Ectodermal cell (in vitro differentiated cells): Measurements from ENCODE around the gene ERO1A. TPM values are rescaled to one million over a fixed set of nuclear protein-coding genes. Genes with fewer than 3 reads are reported as not detected.
A peak's percentile ranks its signal among the peaks of the same experiment; 100 is the strongest.
"Not testable (repeated sequence)": the region's sequence is repeated elsewhere in the genome, so short reads cannot be mapped to it uniquely, and the experiment has no call there.

Source experiments
- H3K27ac ChIP-seq: 2 replicates; pipeline ENCODE4 v1.7.0; 2013; ENCODE audit warnings: mild to moderate bottlenecking, low read depth, low read length; ENCODE audit not compliant: insufficient read depth, poor library complexity, severe bottlenecking
- H3K27me3 ChIP-seq: 2 replicates; pipeline ENCODE4 v1.7.0; 2013; ENCODE audit warnings: mild to moderate bottlenecking, low read length; ENCODE audit not compliant: insufficient read depth, control insufficient read depth, poor library complexity, severe bottlenecking
- H3K36me3 ChIP-seq: one replicate; pipeline ENCODE4 v1.7.0; 2013; ENCODE audit warnings: low read length; ENCODE audit not compliant: control insufficient read depth, insufficient read depth
- H3K4me1 ChIP-seq: one replicate; pipeline ENCODE4 v1.7.0; 2013; ENCODE audit warnings: low read length; ENCODE audit not compliant: control insufficient read depth, insufficient read depth
- H3K4me3 ChIP-seq: 2 replicates; pipeline ENCODE4 v1.7.0; 2013; ENCODE audit warnings: low read depth, low read length, control low read depth; ENCODE audit not compliant: insufficient read depth
- H3K9me3 ChIP-seq: 2 replicates; pipeline ENCODE4 v1.7.0; 2013; ENCODE audit warnings: mild to moderate bottlenecking, low read length, moderate library complexity; ENCODE audit not compliant: control insufficient read depth
- WGBS, 2 experiments: methylation state at CpG; one replicate each; pipeline ENCODE4 v1.1.7; 2013; ENCODE audit warnings: missing lambda C conversion rate in 2 of 2; 5-methylcytosine and 5-hydroxymethylcytosine counted together
- polyA plus RNA-seq, 4 experiments: library from polyadenylated mRNA; stranded (reverse); fragments of 50-300 nt; gene quantifications; one replicate each; pipeline ENCODE4 v1.2.3, GENCODE V29; 2013

Gene ERO1A
- polyA plus RNA-seq (2013, experiment 1 of 4), result 24.5 TPM
- 21.0 TPM for polyA plus RNA-seq (2013, experiment 2 of 4)
- 15.5 TPM for polyA plus RNA-seq (2013, experiment 3 of 4)
- polyA plus RNA-seq (2013, experiment 4 of 4), result 16.9 TPM

GRCh38 chr14:52695481-52696091 lies at the start of gene ERO1A:
Gene ERO1A (minus strand): TSS chr14:52695558. CDS start chr14:52695481, 77 bp downstream.
- Histone ChIP-seq H3K4me3 (peak within 1 kb of the TSS; percentile 91), H3K27me3 (peaks cover 19% of the 10 kb centered on the region)
- WGBS, 2 experiments, result 0 to 1% methylated on average over 78 of the region's 78 CpGs

GRCh38 chr14:52741865-52742264 lies 46.5 kb upstream of the ERO1A start:
- no peaks in the 10 kb centered on the region for H3K9me3 ChIP-seq
- no peaks in the 10 kb centered on the region for H3K36me3 ChIP-seq
- no peak overlapping the region for H3K27ac ChIP-seq
- no peaks in the 10 kb centered on the region for H3K27me3 ChIP-seq
- H3K4me1 ChIP-seq, result no peaks in the 10 kb centered on the region
- H3K4me3 ChIP-seq, result no peak overlapping the region

More at GRCh38 chr14:52695481-52696091, at the start of gene ERO1A:
- Histone ChIP-seq H3K36me3 (no peaks in the 10 kb centered on the region), H3K4me1 (peaks cover 7% of the 10 kb centered on the region), H3K27ac (peak within 1 kb of the TSS; percentile 16), H3K9me3 (no peaks in the 10 kb centered on the region)

GRCh38 chr14:52740751-52741150 lies 45.4 kb upstream of the ERO1A start:
- H3K36me3 ChIP-seq, result no peaks in the 10 kb centered on the region
- no peaks in the 10 kb centered on the region for H3K9me3 ChIP-seq
- WGBS, 2 experiments, result no CpG with 5 or more reads among the region's 1 CpG
- H3K4me3 ChIP-seq, result no peak overlapping the region
- no peaks in the 10 kb centered on the region for H3K27me3 ChIP-seq
- H3K4me1 ChIP-seq, result peaks cover 4% of the 10 kb centered on the region
- no peak overlapping the region for H3K27ac ChIP-seq

- Histone ChIP-seq H3K4me1 (peaks cover 4% of the 10 kb centered on the region), H3K4me3 (no peak overlapping the region), H3K9me3 (no peaks in the 10 kb centered on the region), H3K27me3 (no peaks in the 10 kb centered on the region), H3K36me3 (peaks cover 8% of the 10 kb centered on the region), H3K27ac (no peak overlapping the region)
These were observed 43.1 kb upstream of the ERO1A start for GRCh38 chr14:52738409-52738808.

- peaks cover 4% of the 10 kb centered on the region for H3K4me1 ChIP-seq
- WGBS, 2 experiments, result 41 to 56% methylated on average over 1 of the region's 1 CpG
These were observed 40.6 kb upstream of the ERO1A start for GRCh38 chr14:52735921-52736489.

GRCh38 chr14:52733824-52734223 lies 38.5 kb upstream of the ERO1A start:
- 91 to 94% methylated on average over 9 of the region's 9 CpGs for WGBS, 2 experiments
- Histone ChIP-seq H3K36me3 (peaks cover 8% of the 10 kb centered on the region), H3K4me3 (no peak overlapping the region), H3K4me1 (peaks cover 4% of the 10 kb centered on the region), H3K9me3 (no peaks in the 10 kb centered on the region), H3K27me3 (no peaks in the 10 kb centered on the region), H3K27ac (no peak overlapping the region)

More at GRCh38 chr14:52735921-52736489, 40.6 kb upstream of the ERO1A start:
- no peaks in the 10 kb centered on the region for H3K27me3 ChIP-seq
- H3K4me3 ChIP-seq, result no peak overlapping the region
- no peak overlapping the region for H3K27ac ChIP-seq
- H3K36me3 ChIP-seq, result peaks cover 8% of the 10 kb centered on the region
- no peaks in the 10 kb centered on the region for H3K9me3 ChIP-seq

GRCh38 chr14:52730709-52731111 lies 35.4 kb upstream of the ERO1A start:
- H3K4me3 ChIP-seq, result peak overlapping the region; percentile 98
- H3K9me3 ChIP-seq, result no peaks in the 10 kb centered on the region
- WGBS, 2 experiments, result 1 to 3% methylated on average over 10 to 11 of the region's 11 CpGs
- no peaks in the 10 kb centered on the region for H3K4me1 ChIP-seq
- peaks cover 8% of the 10 kb centered on the region for H3K36me3 ChIP-seq
- H3K27me3 ChIP-seq, result no peaks in the 10 kb centered on the region
- H3K27ac ChIP-seq, result peak overlapping the region; percentile 64

GRCh38 chr14:52729925-52730708 lies 34.8 kb upstream of the ERO1A start, which contains the start of gene STYX:
Gene STYX (plus strand): TSS chr14:52730166. CDS start chr14:52730475, 309 bp downstream.
- peaks cover 9% of the 10 kb centered on the region for H3K36me3 ChIP-seq
- H3K27ac ChIP-seq, result peak within 1 kb of the TSS; percentile 64
- H3K9me3 ChIP-seq, result no peaks in the 10 kb centered on the region
- no peaks in the 10 kb centered on the region for H3K4me1 ChIP-seq
- 0% methylated on average over 72 of the region's 72 CpGs for WGBS, 2 experiments
- peak within 1 kb of the TSS; percentile 98 for H3K4me3 ChIP-seq
- no peaks in the 10 kb centered on the region for H3K27me3 ChIP-seq

GRCh38 chr14:52729585-52729924 lies 34.2 kb upstream of the ERO1A start:
- Histone ChIP-seq H3K36me3 (peaks cover 13% of the 10 kb centered on the region), H3K9me3 (no peaks in the 10 kb centered on the region), H3K27me3 (no peaks in the 10 kb centered on the region), H3K4me1 (no peaks in the 10 kb centered on the region), H3K4me3 (no peak overlapping the region), H3K27ac (peak overlapping the region; percentile 52)
- WGBS, 2 experiments, result 0 to 3% methylated on average over 6 to 8 of the region's 8 CpGs

- WGBS, 2 experiments, result 88 to 94% methylated on average over 15 of the region's 15 CpGs
These were observed 33.7 kb upstream of the ERO1A start for GRCh38 chr14:52729035-52729434.

More at GRCh38 chr14:52729035-52729434, 33.7 kb upstream of the ERO1A start:
- H3K27ac ChIP-seq, H3K9me3 ChIP-seq, H3K27me3 ChIP-seq, H3K4me3 ChIP-seq, H3K4me1 ChIP-seq: not testable (repeated sequence)
- H3K36me3 ChIP-seq, result peaks cover 16% of the 10 kb centered on the region
